ENCODE data around the gene CYLD. TPM values are rescaled to one million over a fixed set of nuclear protein-coding genes. Genes with fewer than 3 reads are reported as not detected.

Gene CYLD
- total RNA-seq, 1 donor from 2014 or later, result 10.3 TPM

GRCh38 chr16:50731130-50731988 is 10.5 kb upstream of the CYLD start:
- TF ChIP-seq, protein P1, sequence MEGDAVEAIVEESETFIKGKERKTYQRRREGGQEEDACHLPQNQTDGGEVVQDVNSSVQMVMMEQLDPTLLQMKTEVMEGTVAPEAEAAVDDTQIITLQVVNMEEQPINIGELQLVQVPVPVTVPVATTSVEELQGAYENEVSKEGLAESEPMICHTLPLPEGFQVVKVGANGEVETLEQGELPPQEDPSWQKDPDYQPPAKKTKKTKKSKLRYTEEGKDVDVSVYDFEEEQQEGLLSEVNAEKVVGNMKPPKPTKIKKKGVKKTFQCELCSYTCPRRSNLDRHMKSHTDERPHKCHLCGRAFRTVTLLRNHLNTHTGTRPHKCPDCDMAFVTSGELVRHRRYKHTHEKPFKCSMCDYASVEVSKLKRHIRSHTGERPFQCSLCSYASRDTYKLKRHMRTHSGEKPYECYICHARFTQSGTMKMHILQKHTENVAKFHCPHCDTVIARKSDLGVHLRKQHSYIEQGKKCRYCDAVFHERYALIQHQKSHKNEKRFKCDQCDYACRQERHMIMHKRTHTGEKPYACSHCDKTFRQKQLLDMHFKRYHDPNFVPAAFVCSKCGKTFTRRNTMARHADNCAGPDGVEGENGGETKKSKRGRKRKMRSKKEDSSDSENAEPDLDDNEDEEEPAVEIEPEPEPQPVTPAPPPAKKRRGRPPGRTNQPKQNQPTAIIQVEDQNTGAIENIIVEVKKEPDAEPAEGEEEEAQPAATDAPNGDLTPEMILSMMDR (conservative IDR thresholded peaks at IDR 0.05; ENCODE audit: low read depth, low read length), result no peak
- no peak overlapping the region for H3K4me3 ChIP-seq (ENCODE audit: low read depth, low read length)
- DNase-seq (ENCODE audit: low read depth), result no peak

DNA sequence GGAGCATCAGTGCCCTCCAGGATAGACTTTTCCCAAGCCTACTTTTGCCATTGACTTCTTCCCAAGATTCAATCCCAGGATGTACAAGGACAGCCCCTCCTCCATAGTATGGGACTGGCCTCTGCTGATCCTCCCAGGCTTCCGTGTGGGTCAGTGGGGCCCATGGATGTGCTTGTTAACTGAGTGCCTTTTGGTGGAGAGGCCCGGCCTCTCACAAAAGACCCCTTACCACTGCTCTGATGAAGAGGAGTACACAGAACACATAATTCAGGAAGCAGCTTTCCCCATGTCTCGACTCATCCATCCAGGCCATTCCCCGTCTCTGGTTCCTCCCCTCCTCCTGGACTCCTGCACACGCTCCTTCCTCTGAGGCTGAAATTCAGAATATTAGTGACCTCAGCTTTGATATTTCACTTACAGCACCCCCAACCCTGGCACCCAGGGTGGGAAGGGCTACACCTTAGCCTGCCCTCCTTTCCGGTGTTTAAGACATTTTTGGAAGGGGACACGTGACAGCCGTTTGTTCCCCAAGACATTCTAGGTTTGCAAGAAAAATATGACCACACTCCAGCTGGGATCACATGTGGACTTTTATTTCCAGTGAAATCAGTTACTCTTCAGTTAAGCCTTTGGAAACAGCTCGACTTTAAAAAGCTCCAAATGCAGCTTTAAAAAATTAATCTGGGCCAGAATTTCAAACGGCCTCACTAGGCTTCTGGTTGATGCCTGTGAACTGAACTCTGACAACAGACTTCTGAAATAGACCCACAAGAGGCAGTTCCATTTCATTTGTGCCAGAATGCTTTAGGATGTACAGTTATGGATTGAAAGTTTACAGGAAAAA is 9.7 kb upstream of the CYLD start:
- H3K4me3 ChIP-seq (ENCODE audit: low read depth, low read length), result no peak overlapping the region
- no peak for DNase-seq (ENCODE audit: low read depth)
- TF ChIP-seq, protein P1 (conservative IDR thresholded peaks at IDR 0.05; ENCODE audit: low read depth, low read length), result no peak

- no peak for DNase-seq (ENCODE audit: low read depth)
- H3K4me3 ChIP-seq (ENCODE audit: low read depth, low read length), result no peak overlapping the region
- TF ChIP-seq, protein P1 (conservative IDR thresholded peaks at IDR 0.05; ENCODE audit: low read depth, low read length), result no peak
These were observed 8.4 kb upstream of the CYLD start for GRCh38 chr16:50733468-50733867.

DNA sequence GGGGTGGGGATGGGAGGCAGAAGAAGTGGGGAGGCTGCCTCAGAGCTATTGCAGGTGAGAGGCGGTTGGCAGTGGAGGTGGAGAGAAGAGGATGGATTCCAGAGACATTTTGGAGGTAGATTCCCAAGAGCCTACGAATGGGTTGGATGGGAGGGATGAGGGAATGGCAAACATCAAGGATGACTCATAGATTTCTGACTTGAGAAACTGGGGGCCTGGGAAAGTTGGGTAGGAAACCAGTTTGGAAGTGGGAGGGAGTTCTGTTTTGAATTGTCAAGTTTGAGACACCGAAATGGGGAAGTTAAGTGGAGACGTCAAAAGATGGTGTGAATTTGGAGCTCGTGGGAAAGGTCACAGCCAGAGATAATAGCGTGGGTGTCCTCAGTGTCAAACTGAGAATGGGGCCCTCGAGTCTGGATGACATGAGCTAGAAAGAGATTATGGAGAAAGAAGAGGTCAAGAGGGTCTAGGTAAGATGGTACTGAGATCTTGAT is 6.2 kb upstream of the CYLD start:
- no peak for DNase-seq (ENCODE audit: low read depth)
- TF ChIP-seq, protein P1 (conservative IDR thresholded peaks at IDR 0.05; ENCODE audit: low read depth, low read length), result no peak
- no peak overlapping the region for H3K4me3 ChIP-seq (ENCODE audit: low read depth, low read length)

GRCh38 chr16:50736448-50736847 is 5.4 kb upstream of the CYLD start:
- H3K4me3 ChIP-seq (ENCODE audit: low read depth, low read length), result no peak overlapping the region
- TF ChIP-seq, protein P1 (conservative IDR thresholded peaks at IDR 0.05; ENCODE audit: low read depth, low read length), result no peak
- no peak for DNase-seq (ENCODE audit: low read depth)

DNA sequence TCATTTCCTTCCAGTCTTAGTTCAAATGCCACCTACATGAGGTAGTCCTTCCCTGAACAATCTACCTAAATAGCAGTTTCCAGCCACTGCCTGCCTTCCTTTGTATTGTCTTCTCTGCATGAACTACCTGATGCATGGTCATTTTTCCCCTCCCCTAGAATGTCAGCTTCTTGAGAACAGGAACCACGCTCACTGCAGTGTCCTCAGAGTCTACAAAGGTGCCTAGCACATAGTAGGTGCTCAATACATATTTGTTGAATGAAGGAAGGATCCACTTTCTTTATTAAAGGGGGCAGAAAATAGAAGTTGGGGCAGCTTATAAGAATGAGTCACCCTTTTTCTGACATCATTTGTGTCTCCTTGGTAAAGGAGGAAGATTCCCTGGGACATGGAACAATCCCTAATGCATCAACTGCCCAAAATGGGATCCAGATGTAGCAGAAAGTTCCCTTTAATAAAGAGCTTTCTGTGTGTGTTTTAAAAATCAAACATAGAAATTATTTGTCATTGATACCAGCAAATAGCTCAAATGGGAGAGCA is 4.4 kb upstream of the CYLD start:
- no peak overlapping the region for H3K4me3 ChIP-seq (ENCODE audit: low read depth, low read length)
- TF ChIP-seq, protein P1 (conservative IDR thresholded peaks at IDR 0.05; ENCODE audit: low read depth, low read length), result no peak
- DNase-seq (ENCODE audit: low read depth), result no peak

Data from epithelial cell of proximal tubule (primary cell).